GM19023 (cell line): ENCODE results near the gene SLC2A4.
A peak's percentile ranks its signal among the peaks of the same experiment; 100 is the strongest.

Experiments used
- ATAC-seq: cut with Tn5 transposase; IDR thresholded peaks from one replicate; pipeline ENCODE4 v1.9.1; 2021; ENCODE audit warnings: mild to moderate bottlenecking, moderate library complexity; ENCODE audit not compliant: unreplicated experiment

Gene SLC2A4

GRCh38 chr17:7296189-7296861, 14.8 kb downstream of the SLC2A4 start:
- no peak for ATAC-seq

GRCh38 chr17:7304179-7304578, 22.7 kb downstream of the SLC2A4 start:
- ATAC-seq, result no peak

- ATAC-seq, result peak; percentile 76
Measured at GRCh38 chr17:7306911-7307685, 25.6 kb downstream of the SLC2A4 start, which contains the start of gene EIF5A. Gene EIF5A (plus strand): TSS chr17:7307628. CDS start chr17:7309636, 2,008 bp downstream.

- peak; percentile 8 for ATAC-seq
Measured at GRCh38 chr17:7307686-7308624, 26.4 kb downstream of the SLC2A4 start.

- no peak for ATAC-seq
Measured at GRCh38 chr17:7308625-7309433, 27.3 kb downstream of the SLC2A4 start.

- ATAC-seq, result no peak
Measured at GRCh38 chr17:7309628-7310027, 28.1 kb downstream of the SLC2A4 start.

- ATAC-seq, result no peak
Measured at GRCh38 chr17:7311110-7311705, 29.7 kb downstream of the SLC2A4 start.

- ATAC-seq, result no peak
Measured at GRCh38 chr17:7312432-7313087, 31.0 kb downstream of the SLC2A4 start.

- ATAC-seq, result no peak
Measured at GRCh38 chr17:7313088-7313889, 31.8 kb downstream of the SLC2A4 start.

- no peak for ATAC-seq
Measured at GRCh38 chr17:7313890-7314718, 32.6 kb downstream of the SLC2A4 start.

- ATAC-seq, result peak; percentile 88
Measured at GRCh38 chr17:7314719-7315569, 33.4 kb downstream of the SLC2A4 start, which contains the start of gene GPS2. Gene GPS2 (minus strand): TSS chr17:7315360. CDS start chr17:7315052, 308 bp downstream.

- peak; percentile 22 for ATAC-seq
Measured at GRCh38 chr17:7315570-7316235, 34.2 kb downstream of the SLC2A4 start.

- no peak for ATAC-seq
Measured at GRCh38 chr17:7317161-7317803, 35.8 kb downstream of the SLC2A4 start.

GRCh38 chr17:7318121-7318860, 36.8 kb downstream of the SLC2A4 start:
- no peak for ATAC-seq

GRCh38 chr17:7321466-7321865, 39.9 kb downstream of the SLC2A4 start:
- no peak for ATAC-seq
